Fibroblast of lung (primary cell): ENCODE results near the gene KRT39.

Experiments
- CTCF ChIP-seq, 2 donors: IDR thresholded peaks in 1 of 2; conservative IDR thresholded peaks in 1 of 2; 1 replicate in 1 of 2; 2 replicates in 1 of 2; pipeline ENCODE4 v1.5.1; 2011 to 2012; ENCODE audit warnings: low read length in 2 of 2, control low read depth in 1 of 2, inconsistent platforms in 1 of 2, low read depth in 1 of 2, mild to moderate bottlenecking in 1 of 2
- EZH2 ChIP-seq: IDR thresholded peaks from 2 replicates; pipeline ENCODE4 v1.5.1; 2012; ENCODE audit warnings: low read length, control low read depth, mild to moderate bottlenecking; ENCODE audit errors: missing control alignments

- TF ChIP-seq CTCF (conservative IDR thresholded peaks at IDR 0.05 in 1 of 2, IDR thresholded peaks at IDR 0.05 in 1 of 2; ENCODE audit: low read depth in 1 of 2, low read length in 2 of 2) (no peak), EZH2 (no peak)
These were observed 48.7 kb upstream of the KRT39 start for GRCh38 chr17:41015454-41015853.
